HL-60/S4 (cell line): Measurements from ENCODE around the gene F2.
"Not testable (repeated sequence)": the region's sequence is repeated elsewhere in the genome, so short reads cannot be mapped to it uniquely, and the experiment has no call there.

Source experiments
- in situ Hi-C: fragments of 300-500 bp; cut with MboI; formaldehyde crosslinking; loops from 2 replicates; pipeline ENCODE4 v1.14.3; 2022; ENCODE audit warnings: low sequenced_read_pairs

F2 gene

DNA sequence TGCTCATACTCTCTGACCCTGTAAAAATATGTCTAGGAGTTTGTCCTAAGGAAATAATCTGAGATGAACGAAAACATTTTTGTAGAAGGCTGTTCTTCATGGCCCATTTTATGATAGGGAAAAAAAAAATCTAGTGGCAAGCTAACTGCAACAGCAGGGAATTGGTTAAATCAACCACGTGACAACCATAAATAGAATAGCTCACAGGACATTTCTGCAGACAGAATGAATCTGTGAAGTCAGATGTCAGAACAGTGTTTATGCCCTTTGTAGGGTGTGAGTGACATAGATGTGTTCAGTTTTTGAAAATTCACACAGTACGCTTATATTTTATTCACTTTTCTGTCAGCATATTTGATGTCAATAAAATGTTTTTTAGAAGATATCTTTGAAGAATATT lies 34.6 kb upstream of the F2 start:
- in situ Hi-C loops, result no loop called here

DNA sequence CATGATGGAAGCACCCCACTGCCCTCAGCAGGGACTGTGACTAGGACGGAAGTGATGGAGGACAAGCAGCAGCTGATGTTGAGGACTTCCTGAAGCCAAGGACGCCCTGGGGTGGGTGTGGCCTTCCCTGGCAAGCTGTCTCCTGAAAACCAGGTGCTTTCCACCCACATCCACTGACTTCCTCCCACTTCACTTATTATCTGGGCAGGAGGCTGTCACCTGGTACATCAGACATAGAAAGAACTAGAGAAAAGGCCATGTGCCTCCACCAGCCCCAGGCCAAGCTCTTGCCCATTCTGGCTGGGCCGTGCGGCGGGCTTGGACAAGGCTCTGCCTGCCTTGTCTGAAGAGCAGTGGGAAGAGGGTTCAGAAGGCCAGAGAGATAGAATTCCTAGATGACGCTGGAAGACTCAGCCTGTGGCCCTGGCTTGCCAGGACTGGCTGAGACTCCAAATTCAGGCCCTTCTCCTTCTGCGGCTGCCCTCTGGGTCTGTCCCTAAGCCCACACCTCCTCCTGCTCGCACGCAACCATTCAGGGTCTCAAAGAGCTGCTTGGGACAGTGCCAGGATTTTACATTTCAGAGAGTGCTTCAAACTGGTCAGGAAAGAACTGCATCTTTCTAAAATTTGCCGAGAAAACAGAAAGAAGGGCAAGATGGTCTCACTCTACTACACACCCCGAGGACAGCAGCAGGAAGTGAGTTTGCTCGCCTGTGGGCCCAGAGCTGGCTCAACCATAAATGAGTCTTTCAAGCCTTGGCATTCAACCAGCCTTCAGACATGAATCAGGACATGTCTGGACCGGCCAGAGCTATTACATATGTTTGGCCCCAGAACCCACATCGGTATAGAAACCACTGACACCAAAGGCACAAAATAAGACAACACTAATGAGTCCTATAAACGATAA lies 31.9 kb upstream of the F2 start:
- in situ Hi-C loops, result no loop called here

DNA sequence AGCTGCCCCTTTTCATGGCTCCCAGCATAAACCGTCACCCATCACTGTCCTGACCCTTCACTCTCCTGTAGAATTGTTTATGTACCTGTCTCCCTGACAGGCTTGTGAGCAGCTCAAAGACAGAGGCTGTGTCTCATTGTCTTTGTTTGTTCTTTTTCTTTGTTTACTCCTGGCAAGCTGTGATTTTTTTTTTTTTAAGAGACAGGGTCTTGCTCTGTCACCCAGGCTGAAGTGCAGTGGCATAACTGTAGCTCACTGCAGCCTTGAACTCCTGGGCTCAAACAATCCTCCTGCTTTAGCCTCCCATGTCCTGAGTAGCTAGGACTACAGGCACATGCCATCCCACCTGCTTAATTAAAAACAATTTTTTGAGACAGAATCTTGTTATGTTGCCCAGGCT lies 28.3 kb upstream of the F2 start:
- in situ Hi-C loops, result no loop called here

DNA sequence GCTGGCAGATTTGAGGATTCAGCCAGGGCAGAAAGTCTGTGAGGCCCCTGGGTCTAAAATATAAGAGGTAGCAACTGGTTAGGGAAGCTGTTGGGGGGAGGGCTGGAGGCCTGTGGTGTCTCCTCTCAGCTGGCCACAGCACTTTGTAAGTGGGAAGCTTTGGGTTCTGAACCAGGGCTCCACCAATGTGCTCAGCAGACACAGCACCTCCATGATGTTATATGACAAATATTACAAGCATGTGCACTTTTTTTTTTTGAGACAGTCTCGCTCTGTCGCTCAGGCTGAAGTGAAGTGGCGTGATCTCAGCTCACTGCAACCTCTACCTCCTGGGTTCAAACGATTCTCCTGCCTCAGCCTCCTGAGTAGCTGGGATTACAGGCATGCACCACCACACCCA lies 26.6 kb upstream of the F2 start:
- in situ Hi-C loops, result no loop called here

DNA sequence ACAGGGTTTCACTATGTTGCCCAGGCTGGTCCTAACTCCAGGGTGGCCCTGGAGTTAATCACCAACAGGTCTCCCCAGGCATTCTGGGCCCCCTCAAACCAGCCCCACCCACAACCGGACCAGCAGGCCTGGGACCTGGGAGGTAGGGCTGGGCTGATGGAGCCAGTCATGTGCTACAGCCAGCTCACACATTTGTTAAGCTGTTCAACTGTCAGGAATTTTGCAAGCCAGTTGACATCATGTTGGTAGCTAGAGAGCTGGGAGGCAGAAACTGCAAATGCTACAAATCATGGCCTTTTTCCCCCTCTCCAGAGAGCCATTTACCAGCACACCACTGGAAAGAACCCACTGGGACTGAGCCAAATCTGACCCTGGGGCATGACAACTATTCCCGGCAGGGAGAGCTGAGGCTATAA lies 25.4 kb upstream of the F2 start:
- in situ Hi-C loops, result no loop called here

DNA sequence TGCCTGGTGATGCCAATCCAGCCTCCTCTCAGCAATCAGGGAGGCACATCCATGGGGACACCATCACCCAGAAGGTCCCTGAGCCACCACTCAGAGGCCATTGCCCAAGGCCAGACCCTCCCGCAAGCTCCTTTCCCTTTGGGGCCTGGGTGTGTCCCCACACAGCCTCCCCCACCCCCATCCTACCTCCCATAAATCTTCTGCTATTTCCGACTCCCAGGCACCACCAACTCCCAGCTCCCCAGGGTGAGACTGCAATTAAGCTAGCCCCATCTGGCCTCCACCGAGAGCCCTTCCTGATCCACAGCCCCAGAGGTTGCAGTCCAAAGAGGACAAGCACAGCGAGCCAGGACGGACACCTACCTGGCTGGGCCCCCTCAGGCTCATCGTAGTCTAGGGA lies 24.9 kb upstream of the F2 start:
- in situ Hi-C loops, result no loop called here

DNA sequence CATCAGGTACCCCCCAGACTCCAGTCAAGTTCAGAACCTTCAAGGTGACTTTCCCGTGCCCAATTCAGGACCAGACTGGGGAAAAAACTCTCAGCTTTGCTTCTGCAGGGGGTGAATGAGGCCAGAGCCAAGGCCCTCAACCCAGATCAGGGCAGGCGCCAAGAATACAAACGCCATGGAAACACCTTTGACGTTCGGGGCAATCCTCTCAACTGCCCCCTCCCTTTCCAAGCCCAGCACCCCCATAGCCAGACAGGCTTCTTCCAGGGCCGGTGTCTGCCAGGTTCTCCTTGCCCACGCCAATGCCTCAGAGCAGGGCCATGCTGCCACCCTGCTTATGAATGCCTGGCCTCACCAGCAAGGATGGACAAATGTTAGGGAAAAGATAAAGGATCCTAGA lies 24.4 kb upstream of the F2 start:
- in situ Hi-C loops, result no loop called here

DNA sequence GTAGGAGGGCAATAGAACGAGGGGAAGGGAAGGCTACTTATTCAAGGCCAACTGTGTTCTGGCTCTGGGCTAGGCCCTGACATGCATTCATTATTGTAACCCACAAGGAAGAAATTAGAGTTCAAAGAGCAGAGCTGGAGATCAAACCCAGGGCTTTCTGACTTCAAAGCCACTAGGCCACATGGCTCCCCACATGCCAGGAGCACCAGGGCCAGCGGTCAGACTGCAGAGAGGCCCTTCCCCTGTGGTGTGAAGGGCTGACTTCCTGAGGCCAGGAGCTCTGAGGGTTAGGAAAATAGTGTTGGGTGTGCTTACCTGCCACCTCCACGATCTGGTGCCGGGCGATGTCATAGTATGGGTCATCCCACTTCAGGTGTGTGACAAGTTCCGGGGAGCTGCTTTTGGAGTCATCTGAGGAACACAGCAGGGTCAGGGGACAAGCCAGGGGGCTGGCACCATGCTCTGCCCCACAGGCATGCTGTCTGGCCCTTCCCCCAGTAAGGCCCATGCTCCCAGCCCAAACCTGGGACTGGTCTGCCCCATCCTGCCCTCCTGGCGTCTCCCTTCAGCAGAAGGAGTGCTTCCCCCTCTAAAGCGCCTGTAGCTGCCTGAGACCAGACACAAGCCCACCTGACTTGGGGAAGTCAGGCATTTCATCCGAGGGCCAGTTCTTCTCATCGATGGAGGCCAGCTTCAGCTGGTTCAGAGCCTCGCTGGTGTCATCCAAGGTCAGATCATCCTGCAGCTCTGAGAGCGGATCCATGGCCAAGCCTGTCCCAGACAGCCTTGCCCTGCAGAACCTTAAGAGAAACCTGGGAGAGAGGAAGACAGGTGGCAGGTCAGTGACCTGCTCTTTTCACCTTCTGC lies 23.4 kb upstream of the F2 start:
- in situ Hi-C loops, result no loop called here

DNA sequence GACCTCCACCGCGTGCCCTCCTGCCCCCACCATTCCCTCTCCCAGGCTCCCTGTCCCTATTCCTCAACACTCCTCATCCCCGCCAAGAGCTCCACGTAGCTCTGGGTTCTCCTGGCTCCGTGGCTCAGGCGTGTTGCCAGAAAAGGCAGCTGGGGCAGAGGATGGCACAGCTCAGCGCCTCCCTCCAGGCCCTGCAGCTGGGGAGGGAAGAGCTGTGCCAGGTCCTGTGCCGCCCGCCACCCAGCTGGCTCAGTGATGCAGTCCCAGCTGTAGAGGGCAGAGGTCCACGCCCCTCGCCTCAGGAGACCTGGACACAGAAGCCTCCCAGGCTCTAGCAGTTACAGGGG lies 22.8 kb upstream of the F2 start:
- in situ Hi-C loops, result no loop called here

DNA sequence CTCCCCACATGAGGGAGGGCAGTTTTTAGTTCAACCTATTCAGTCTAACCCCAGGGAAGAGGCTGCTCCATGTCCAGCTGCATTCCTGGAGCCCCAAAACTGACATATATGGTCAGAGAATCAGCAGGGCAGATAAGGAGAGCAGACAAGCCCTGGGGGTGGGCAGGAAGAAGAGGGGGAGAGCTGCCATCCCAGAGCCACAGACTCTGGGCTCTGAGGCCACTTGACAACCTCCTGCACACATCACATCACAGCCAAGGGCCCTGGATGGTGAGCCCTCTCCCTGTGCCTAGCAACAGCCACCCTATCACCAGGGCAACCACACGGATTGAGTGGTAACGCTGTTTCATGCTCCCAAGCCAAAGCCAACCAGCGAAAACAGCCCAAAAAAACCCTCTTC lies 21.7 kb upstream of the F2 start:
- in situ Hi-C loops, result no loop called here

DNA sequence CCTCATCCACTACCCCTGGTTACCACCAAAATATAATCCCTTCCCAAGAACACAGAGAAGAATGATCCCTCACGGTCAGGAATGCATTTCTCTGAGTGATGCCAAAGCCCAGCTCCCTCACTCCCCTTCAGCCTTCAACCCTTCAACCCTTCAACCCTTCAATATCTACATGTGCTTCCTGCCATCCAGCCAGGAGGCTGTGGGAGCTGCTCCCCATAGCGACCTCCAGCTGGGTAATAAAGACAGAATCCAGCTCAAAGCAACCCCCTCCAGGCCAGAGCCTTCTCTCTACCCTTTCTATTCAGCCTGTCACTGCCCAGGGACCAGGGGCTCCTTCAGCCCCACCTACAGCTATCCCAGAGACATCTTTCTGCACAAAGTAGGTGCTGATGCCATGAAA lies 21.3 kb upstream of the F2 start:
- in situ Hi-C loops, result no loop called here

DNA sequence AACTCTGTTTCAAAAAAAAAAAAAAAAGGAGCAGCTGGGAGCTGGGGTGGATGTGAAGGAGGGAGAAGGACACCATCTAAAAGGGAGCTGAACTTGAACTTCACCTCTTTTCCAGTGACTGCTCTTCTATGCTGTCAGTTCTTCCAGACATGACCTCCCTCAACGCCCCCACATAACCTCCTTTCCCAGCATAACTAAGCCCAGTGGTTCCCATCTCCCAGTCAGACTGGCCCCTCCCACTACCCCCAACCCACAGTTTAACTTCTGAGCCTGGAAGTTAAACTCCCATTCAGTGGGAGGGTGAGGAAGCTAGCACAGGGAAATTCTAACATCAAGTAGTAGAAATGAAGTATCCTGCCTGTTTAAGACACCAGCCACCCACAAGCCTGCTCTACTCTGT lies 20.4 kb upstream of the F2 start:
- in situ Hi-C loops, result no loop called here

DNA sequence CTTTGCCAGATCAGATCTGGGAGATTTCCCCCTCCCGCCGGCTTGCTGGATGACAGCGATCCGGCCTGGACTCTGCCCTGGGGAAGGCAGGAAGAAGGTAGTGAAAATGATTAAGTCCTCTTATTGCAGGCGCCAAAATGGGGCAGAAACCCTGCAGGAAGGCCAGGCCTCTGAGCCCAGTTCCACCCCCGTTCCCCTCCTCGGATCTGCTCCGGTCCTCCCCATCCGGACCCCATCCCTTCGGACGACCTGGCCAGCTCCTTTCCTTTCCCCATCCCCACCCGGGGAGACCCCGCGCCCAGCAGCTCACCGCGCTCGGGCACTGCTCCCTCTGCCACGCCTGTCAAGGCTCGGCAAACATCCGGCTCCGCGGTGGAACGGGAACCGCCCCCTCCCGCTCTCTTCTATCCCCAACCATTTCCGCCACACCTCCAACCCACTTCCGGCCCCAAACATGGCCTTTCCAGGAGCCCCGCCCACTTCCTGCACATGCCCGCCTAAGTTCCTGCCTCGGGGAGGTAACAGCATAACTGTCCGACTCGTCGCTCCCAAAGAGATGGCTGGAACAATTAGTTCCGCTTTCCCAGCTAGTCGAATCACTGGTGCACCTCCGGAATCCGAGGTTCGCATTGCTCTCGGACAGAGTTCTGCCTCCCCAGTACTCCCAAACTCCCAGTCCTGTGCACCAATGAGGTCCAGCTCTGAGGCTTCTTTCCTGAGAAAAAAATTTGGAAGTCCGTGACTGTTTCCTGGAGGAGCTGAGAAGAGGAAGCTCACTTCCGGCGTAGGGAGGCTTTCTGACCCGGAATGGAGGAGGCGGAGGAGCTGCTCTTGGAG lies 18.6 kb upstream of the F2 start, which contains the start of the genes ARHGAP1 and ZNF408:
Gene ARHGAP1, minus strand, starts transcription at position 379 of the 837 bp plus-strand sequence. CDS start 4,512 bp downstream, outside the sequence.
Gene ZNF408, plus strand, starts transcription at position 791 of the 837 bp plus-strand sequence. Its CDS starts 17 bp downstream, at position 808.
- in situ Hi-C loops, result no loop called here

DNA sequence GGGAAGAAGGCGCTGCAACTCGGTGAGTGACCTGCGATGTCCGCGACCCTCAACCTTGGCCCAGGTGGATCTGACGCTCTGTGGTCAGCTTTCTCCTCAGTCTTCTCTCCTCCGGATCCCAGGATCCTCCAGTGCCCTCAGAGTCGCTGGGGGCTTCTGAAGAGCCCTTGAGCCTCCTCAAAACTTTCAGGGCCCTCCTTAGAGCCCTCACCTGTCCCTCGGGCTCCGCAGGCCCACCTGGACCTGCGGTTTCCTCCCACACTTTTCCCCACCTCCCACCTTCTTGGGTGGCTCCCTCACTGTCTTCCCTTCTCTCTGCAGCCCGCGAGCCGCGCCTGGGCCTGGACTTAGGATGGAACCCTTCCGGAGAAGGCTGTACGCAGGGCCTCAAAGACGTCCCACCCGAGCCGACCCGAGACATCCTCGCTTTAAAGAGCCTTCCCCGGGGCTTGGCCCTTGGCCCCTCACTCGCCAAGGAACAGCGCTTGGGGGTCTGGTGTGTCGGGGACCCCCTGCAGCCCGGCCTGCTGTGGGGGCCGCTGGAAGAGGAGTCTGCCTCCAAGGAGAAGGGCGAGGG lies 17.8 kb upstream of the F2 start:
- in situ Hi-C loops, result no loop called here

DNA sequence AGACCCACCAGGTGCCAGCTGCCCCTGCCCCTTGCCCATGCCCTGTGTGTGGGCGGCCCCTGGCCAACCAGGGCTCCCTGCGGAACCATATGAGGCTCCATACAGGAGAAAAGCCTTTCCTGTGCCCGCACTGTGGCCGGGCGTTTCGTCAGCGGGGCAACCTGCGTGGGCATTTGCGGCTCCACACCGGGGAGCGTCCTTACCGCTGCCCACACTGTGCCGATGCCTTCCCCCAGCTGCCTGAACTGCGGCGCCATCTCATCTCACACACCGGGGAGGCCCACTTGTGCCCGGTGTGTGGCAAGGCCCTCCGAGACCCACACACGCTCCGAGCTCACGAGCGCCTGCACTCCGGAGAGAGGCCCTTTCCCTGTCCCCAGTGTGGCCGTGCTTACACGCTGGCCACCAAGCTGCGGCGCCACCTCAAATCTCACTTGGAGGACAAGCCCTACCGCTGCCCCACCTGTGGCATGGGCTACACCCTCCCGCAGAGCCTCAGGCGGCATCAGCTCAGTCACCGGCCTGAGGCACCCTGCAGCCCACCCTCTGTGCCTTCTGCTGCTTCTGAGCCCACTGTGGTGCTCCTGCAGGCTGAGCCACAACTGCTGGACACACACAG lies 13.8 kb upstream of the F2 start:
- in situ Hi-C loops, result no loop called here

DNA sequence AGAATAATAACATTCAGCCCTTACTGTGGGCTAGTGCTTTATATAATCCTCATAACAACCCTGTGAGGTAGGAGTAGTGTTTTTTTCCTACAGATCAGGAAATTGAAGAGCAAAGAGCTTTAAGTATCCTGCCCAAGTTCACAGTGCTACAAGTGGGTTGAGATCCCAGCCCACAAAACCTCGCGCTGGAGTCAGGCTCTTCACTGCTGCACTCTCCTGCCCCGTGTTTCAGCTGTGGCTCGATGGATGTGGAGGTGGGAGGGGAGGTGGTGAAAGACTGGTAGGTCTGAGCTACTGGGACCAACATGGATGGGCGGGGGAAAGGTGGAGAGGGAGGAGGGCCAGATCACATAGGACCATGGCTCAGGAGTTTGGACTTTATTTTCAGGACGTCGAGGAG lies 12.1 kb upstream of the F2 start:
- in situ Hi-C loops, result no loop called here

DNA sequence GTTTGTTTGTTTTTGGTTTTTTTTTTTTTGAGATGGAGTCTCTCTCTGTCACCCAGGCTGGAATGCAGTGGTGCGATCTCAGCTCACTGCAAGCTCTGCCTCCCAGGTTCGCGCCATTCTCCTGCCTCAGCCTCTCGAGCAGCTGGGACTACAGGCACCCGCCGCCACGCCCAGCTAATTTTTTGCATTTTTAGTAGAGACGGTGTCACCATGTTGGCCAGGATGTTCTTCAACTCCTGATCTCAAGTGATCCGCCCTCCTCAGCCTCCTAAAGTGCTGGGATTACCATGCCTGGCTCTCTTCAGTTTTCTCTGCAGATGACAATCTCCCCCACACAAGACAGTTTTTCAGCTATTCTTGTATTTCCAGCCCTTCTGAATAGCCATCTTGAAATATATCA lies 9.7 kb upstream of the F2 start:
- in situ Hi-C loops, result not testable (repeated sequence)

DNA sequence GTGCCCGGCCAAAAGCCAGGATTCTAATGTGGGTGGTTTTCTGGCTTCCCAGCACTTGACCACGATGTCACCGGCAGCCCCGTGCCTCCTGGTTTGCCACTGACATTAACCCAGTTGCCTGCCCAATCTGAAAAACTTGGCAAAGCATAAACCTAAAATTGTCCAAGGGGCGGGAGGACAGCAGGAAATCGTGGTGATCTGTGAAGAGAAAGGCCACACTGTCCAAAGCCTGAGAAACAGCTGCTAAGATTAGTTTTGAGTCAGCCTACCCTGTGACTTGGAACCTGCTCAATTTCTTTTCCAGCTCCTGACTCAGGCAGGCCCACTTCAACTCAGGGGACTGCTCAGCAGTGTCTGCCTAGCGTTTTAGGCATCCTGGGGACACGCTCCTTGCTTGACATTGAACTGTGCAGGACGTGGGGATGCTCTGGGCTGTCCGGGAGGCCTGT lies 8.2 kb upstream of the F2 start:
- in situ Hi-C loops, result no loop called here

DNA sequence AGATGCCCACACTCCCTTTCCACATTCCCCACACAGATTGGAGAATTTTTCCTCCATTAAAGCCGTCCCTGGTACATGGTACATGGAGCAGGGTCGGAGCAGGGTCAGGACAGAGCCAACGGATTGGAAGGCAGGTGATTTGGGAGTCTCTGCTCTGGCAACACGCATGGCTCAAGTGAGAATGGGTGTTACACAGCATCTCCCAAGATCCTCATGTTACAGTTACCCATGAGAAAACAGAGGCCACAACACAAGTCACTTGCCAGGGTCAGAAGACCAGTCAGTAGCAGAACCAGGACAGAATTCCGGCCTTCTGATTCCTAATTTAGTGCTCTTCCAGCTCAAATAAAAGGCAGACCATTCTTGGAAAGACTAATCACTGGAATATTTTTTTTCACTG lies 7.7 kb upstream of the F2 start:
- in situ Hi-C loops, result no loop called here
